LNCaP clone FGC (cell line): ENCODE measurements around the gene FCN1.

Experiments used
- DNase-seq: peaks from one replicate; pipeline ENCODE4 v3.0.0-alpha.2; 2011; ENCODE audit warnings: low read depth
- H3K4me3 ChIP-seq: 2 replicates; pipeline ENCODE4 v1.5.1; 2011; ENCODE audit warnings: mild to moderate bottlenecking, low read depth, low read length, control low read depth
- CTCF ChIP-seq: IDR thresholded peaks from 2 replicates; pipeline ENCODE4 v1.5.1; 2012; ENCODE audit warnings: mild to moderate bottlenecking; ENCODE audit not compliant: control insufficient read depth, insufficient read depth; ENCODE audit errors: extremely low read depth

The FCN1 gene

DNA sequence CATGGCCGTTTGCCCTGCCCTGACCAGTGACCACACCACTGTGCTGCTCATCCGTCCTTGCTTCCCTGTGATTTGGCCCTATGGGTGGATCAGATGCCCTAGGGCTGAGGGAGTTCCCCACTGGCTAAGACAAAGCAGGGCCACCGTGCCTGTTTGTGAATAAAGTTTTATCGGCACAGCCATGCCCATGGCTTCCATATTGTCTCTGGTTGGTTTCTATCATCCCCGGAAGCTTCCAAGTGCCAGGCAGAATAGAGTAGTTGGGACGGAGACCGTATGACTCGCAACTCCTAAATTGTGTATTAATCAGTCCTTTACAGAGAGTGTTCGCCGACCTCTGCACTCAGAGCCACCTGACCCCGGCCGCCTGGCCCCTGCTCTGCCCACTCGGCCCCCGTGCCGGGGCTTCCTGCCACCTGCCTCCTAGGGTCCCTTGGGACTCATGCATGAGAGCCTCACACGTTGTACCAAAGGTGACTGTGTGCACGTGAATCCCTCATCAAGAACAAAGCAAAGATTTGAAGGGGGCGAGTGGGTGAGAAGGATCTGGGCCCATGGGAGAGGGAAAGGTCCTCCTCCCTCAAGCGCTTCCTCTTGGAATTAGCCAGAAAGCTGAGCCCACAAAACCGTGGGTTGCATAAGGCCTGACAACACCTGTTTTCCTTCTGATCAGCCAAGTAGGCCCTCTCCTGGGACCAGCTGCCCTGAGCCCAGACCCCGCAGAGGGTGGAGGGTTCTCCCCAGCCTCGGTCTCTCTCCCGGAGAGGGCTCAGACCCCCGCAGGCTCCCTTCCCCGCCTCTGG lies 48.8 kb downstream of the FCN1 start:
- no peak overlapping the region for H3K4me3 ChIP-seq
- no peak for TF ChIP-seq CTCF
- DNase-seq: no peak

DNA sequence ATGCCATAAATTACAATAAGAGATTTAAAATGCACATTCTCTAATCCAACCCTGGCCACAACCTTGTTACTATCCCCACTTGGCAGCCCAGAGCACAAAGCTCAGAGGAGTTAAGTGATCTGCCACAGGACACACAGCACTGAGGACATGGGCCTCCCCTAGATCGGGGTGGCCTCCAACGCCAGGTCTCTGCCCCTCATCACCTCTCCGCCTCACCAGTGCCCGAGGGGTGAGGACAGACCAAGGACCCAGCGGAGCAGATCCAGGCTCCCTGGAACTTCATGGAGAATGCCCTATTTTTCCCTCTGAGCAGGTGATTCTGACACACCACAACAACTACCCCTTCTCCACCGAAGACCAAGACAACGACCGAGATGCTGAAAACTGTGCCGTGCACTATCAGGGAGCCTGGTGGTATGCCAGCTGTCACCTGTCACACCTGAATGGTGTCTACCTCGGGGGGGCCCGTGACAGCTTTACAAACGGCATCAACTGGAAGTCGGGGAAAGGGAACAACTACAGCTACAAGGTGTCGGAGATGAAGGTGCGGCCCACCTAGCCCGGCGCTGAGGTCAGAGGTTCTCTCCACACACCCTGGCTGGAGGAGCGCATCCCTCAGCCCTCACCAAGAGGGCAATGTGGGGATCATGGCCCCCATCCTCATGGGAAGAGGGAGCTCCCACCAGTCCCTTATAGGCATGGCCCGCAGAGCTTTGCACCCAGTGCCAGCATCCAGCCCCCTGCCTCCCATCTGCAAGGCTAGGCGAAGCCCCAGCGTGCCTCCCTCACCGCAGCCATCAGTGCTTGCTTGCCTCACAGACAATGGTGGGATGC lies 49.6 kb downstream of the FCN1 start:
- no peak overlapping the region for H3K4me3 ChIP-seq
- no peak for TF ChIP-seq CTCF
- DNase-seq: no peak

DNA sequence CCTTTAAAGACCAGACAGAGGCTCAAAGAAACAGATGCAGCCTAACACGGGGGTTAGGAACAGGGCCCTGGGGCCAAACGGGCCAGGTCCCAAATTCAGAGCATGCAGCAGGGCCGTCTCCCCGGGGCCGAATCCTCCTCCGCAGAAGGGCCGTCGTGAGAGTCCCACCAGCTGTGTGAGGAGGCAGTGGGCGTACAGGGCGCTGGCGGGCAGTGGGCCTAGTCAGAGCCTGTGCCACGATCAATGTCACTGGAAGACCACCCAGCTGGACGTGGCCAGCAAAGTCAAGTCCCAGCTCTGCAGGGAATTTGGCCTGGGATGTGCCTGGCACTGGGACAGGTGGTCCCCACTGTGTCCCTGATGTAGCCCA lies 52.9 kb downstream of the FCN1 start:
- no peak for DNase-seq
- TF ChIP-seq CTCF: no peak
- H3K4me3 ChIP-seq: no peak overlapping the region

- TF ChIP-seq CTCF: no peak
- peak; percentile 41 for DNase-seq
- H3K4me3 ChIP-seq: no peak overlapping the region
Measured at GRCh38 chr9:134863941-134864820, 53.5 kb downstream of the FCN1 start.

- no peak for DNase-seq
- no peak for TF ChIP-seq CTCF
- H3K4me3 ChIP-seq: no peak overlapping the region
Measured at GRCh38 chr9:134863306-134863902, 54.3 kb downstream of the FCN1 start.

DNA sequence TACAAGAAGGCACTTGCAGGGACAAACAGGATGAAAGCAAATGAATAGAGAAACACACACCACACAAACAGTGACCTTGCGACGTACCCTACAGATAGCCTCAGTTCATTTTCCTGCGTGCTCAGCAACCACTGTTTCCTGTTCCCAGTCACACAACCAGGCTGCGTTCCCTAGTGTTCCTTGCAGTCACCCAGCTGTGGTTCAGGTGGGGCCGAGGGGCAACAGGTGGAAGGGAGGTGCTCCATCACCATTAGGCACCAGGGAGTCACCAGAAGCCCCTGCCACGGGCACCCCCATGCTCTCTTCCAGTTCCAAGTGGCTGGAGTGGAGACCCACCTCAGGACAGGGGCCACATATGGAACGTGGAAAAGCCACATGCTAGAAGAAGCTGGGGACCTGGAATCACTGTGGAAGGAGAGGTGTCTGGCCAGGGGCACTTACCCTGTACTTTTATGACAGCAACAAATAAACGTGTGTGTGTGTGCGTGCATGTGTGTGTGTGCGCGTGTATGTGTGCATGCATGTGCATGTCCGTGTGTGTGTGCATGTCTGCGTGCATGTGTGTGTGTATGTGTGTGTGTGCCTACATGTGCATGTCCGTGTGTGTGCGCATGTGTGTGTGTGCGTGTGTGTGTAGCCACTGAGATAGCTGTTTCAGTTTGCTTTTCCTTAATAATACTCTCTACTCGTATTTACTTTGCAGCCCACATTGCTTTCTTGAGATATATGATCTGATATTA lies 55.9 kb downstream of the FCN1 start:
- H3K4me3 ChIP-seq: no peak overlapping the region
- no peak for DNase-seq
- TF ChIP-seq CTCF: no peak
